DMS 273 treated with DMSO at 0.1 percent for 48 hours (cell line): ENCODE data around the gene SF3B6.
"Not testable (repeated sequence)": the region's sequence is repeated elsewhere in the genome, so short reads cannot be mapped to it uniquely, and the experiment has no call there.

Source experiments
- DNase-seq: peaks from one replicate; lab custom pipeline; 2025; lab: John Stamatoyannopoulos, UW

SF3B6 gene

DNA sequence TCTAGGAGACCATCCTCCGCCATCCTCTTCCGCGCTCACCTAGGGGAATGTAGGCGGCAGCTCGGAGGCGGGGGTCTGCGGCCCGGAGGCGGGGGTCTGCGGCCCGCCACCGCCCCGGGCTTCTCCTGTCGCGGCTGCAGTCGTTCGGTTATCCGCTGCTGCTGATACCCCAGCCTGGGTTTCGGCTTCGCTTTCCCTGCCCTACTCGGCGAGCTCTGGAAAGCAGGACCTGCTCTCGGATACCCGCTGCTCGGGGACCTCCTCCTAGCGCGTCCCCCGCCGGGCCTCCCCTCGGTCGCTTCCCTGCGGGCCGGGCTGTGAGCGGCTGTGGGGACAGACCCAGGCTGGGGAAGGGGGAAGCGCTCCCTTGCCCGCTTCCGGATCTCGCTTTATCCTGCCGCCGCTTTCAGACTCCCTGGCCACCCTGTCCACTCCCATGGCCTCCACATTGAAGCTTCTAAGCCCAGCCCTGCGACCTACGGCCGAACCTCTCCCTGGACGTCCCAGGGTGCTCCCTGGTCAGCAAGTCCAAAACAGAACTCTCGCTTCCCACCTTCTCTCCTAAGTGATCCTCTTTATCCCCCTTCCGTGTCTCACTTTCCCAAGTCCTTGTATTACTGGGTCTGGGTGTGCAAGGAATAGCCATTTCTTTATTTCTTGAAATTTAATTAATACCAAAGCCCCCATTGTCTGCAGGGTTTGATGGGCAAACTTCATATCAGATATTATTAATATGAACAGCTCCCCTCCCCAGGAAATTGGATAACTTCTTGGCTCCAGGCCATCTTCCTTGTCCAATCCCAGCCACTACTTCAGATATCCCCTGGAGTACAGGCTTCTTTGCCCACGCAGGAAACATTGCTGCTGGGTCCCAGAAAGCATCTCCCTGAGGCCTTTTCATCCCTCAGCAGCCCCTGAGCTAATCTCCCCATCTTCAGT lies 25.8 kb downstream of the SF3B6 start:
- DNase-seq, result no peak

DNA sequence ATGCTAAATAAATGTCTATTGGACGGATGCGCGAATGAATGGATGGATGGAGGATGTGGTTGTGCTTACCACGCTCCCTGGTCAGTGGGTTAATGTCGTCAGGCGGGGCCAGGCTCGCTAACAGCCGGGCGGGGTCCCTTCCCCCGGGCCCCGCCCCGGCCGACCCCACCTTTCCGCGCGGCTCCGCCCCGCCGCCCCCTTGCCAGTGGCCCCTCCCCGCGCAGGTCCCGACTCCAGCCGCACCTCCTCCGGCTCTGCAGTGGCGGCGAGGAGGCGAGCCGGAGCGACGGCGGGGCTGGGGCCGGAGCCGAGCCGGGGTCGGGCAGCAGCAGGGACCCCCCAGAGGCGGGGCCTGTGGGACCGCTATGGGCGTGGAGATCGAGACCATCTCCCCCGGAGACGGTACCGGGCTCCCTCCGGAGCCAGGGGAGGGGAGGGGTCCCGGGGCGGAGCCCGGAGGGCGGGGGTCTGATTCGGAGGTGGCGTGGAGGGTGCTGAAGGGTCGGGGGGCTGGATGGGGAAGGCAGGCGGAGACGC lies 26.6 kb downstream of the SF3B6 start, which contains the start of gene FKBP1B:
Gene FKBP1B, plus strand, starts transcription at position 257 of the 537 bp plus-strand sequence. Its CDS starts 109 bp downstream, at position 366.
- DNase-seq, result no peak

DNA sequence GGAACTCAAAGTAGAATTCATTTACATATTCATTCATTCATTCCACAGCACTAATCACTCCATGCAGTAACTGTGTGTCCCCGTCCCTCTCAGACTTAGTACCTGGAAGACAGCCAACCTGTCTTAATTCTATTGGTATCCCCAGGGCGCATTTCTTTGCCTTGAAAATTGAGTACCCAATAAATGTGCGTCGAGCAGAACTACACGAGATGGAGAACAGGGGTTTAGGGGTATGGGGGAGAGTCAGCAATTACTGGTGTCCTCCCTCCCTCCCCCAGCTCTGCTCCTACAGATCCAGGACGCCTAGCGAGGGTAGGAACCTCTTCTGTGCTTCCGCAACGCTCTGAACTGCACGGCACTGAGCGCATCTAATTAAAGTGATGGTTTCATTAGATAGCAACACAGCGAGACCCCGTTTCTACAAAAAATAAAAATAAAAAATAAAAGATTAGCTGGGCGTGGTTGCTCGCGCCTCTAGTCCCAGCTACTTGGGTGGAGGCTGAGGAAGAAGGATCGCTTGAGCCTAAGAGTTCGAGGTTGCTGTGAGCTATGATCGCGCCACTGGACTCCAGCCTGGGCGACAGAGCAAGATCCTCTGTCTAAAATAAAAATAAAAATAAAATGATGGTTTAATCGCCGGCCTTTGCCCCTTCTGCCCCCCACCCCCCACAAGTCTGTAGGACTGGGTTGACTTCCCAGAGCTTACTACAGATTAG lies 27.2 kb downstream of the SF3B6 start:
- DNase-seq, result peak; percentile 10

DNA sequence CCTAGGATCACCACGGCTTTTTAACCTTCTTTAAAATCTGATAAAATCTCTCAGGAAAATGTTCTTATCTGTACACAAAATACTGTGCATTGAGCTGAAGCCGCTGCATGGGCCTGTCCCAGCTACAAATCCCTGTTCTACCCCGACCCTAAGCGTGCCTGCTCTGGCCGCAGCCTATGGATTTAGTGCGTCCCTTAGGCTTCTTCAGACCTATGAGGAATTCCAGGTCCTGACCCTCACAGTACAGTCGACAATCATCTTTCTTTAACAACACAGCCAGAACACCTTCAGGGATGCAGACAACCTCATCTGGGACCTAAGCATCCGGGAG lies 28.5 kb downstream of the SF3B6 start:
- no peak for DNase-seq

DNA sequence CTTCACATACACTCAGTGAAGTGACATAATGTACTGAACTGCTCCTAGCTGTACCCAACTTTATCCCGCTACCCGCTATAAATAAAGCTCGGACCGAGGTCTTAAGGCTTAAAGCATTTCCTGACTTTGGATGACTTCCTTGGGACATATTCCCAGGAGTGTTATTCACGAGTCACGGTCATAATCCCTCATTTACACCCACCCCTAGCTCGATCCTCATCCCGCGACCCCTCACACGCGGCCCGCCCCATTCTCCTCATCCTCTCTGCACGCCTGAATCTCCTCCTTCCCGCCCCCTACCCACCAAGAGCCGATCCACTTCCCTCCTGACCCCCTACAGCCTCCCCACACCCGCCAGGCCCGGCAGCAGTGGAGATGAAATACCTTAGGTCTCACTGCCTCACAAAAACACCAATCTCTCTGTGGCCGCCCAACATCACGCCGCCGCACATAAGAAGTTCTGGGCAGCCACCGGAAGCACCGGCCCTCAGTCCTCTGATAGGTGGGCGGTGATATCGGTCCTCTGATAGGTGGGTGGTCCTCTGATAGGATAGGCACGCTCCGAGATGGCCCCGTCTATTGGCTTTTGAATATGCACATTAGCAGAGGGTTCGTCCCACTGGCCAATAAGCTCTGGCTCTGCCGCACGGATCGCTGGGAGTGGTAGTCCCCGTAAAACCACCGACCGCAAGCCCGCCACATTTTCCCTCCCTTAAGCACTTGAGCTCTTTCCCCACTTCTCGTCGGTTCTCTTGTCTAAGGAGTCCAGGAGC lies 29.0 kb downstream of the SF3B6 start, which contains the start of gene WDCP:
Gene WDCP, minus strand, starts transcription at position 462 of the 773 bp plus-strand sequence. CDS start 7,897 bp downstream, outside the sequence.
- DNase-seq, result peak; percentile 96

DNA sequence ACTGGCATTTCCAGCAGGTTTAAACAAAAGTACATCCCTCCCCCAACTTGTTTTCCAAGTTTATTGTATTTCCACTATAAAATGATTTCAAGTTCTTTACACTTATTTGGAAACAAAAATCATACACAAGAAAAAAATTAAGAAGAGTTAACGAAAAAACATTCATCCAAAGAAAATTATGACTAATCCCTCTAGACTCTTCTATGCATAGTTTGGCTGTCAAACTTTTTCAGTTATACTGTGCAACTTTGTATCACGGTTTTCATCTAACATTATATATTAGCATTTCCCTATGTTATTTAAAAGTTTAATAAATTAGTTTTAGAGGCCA lies 29.6 kb downstream of the SF3B6 start:
- DNase-seq, result no peak

DNA sequence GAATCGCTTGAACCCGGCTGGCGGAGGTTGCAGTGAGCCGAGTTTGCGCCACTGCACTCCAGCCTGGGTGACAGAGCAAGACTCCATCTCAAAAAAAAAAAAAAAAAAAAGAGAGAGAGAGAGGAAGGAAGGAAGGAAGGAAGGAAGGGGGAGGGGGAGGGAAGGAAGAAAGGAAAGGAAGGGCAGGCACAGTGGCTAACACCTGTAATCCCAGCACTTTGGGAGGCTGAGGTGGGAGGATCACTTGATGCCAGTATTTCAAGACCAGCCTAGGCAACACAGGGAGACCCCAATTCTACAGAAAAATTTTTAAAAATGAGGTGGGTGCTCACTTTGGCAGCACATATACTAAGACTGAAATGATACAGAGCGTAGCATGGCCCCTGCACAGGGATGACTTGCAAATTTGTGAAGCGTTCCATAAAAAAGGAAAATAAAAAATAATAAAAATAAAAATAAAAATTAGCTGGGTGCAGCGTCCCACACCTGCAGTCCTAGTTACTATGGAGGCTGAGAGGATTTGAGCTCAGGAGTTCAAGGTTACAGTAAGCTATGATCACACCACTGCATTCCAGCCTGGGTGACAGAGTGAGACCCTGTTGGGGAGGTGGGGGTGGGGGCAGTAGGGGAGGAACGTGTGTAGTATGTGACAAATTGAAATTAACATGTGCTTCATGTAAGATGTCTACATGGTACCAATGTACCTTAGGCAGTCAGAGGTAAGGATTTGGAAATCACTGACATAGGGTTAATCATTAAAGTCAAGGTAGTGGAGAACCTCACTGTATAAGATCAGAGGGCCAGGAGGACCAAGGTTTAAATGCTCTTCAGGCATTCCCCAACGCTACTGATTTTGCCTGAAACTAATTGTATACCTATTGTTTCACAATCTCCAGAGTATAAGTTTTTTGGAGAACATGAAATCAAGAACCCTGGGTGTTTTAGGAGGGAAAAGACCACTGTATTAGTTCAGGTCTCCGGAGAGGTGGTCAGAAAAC lies 30.3 kb downstream of the SF3B6 start:
- no peak for DNase-seq

DNA sequence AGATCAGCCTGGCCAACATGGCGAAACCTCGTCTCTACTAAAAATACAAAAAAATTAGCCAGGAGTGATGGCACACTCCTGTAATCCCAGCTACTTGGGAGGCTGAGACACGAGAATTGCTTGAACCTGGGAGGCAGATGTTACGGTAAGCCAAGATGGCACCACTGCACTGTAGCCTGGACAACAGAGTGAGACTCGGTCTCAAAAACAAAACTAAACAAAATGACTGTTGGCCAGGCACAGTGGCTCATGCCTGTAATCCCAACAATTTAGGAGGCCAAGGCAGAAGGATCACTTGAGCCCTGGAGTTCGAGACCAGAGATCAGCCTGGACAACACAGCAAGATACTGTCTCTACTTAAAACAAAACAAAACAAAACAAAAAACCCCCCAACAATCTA lies 33.0 kb downstream of the SF3B6 start:
- not testable (repeated sequence) for DNase-seq

DNA sequence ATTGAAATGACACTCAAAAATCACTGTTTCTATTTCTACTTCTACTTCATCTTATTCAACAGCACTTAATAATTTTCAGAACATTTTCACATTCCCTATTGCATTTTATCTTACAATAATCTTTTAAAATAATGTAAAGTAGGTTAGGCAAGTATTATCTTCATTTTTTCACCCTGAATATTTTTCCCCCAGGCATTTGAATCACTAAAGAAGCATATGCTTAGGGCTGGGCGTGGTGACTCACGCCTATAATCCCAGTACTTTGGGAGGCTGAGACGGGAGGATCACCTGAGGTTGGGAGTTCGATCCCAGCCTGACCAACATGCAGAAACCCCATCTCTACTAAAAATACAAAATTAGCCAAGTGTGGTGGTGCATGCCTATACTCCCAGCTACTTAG lies 35.6 kb downstream of the SF3B6 start:
- DNase-seq, result no peak

DNA sequence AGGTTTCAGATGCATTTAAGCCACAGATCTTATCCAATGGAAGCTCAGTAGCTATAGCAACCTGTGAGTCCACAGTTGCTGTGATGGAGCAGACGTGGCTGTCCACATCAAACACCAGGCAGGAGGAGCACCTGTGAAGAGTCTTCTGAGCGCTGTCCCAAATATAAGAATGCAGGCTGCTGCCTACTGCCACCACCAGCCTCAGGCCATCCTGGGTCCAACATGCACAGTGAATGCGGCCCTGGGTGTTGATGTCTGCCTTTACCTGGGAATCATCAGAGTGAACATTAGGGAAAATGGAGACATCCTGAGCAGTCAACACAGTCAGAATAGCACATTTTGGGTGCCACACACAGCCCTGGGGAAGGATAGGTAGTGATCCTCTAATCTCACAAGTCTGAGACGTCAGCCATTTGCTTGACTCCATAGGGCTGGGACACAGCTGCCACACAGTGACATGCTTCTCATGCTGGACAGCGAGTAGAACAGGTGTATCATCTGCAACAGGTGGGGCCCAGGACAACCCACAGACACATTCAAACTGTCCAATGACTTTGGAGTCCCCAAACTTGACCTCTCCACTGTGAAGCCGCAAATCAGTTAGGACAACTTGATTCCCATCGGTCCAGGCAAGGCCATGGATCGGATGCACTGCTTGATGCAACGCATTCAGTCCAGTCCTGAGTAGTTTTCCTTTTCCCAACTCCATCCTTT lies 37.2 kb downstream of the SF3B6 start:
- DNase-seq, result no peak

DNA sequence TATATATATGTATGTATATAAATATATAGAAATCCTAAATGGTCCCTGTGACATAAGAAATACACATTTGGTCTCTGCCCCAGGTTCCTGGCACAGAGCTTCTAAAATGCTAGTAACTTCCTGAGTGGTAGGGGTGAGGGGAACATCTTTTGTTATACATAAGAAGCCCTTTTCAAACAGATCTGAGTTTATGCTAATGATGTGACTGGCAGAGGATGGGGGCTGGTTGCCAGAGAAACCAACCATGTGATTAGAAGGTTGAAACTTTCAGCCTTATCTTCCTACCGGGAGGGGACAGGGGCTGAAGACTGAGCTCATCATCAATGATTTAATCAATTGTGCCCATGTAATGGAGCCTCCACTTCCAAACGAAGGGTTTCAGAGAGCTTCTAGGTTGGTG lies 49.9 kb downstream of the SF3B6 start:
- DNase-seq, result no peak

DNA sequence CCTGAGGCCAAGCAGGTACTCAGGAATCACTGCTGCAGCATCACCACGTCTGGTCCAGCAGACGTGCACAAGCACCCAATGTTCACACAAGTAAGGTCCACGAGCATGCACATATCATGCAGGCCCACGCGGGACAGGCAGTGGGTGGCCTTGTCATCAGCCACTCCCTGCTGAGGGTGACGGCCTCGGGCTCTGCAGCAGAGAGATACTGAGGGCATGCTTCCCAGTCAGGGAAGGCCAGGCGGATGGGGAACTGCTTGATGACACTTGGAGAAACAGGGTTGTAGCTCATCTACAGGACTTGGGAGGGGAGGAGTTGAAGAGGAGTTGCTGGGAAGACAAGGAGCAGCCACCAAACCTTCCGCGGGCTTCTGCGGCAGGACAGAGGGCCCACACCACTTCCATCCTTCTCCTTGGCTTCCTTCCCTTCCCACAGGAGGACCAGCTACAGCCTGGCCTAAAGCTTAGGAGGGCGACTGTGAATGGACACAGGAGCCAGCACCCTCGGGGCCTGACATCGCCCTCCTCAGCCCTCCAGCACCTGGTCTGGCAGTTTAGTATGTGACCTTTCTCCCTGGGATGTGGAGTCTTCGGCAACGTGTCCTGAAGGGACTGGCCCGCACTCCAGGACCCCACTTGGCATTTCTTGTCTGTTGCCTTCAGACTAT lies 51.0 kb downstream of the SF3B6 start:
- DNase-seq, result no peak

DNA sequence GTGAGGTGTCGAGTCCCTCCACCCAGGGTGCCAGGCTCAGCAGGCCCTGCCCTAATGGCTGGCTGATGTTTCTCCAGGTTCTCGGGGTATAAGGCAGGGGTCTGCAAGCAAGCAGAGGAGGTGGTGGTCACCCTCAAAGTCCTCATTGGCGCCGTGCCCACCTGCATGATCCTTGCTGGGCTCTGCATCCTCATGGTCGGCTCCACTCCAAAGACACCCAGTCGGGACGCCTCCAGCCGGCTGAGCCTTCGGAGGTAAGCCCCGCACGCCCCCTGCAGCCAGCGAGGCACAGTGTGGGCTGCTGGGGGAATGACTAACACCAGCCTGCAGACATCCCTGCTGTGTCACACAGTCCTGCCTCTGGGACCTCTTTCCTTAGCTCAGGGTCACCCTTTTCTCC lies 52.1 kb downstream of the SF3B6 start:
- DNase-seq, result no peak

DNA sequence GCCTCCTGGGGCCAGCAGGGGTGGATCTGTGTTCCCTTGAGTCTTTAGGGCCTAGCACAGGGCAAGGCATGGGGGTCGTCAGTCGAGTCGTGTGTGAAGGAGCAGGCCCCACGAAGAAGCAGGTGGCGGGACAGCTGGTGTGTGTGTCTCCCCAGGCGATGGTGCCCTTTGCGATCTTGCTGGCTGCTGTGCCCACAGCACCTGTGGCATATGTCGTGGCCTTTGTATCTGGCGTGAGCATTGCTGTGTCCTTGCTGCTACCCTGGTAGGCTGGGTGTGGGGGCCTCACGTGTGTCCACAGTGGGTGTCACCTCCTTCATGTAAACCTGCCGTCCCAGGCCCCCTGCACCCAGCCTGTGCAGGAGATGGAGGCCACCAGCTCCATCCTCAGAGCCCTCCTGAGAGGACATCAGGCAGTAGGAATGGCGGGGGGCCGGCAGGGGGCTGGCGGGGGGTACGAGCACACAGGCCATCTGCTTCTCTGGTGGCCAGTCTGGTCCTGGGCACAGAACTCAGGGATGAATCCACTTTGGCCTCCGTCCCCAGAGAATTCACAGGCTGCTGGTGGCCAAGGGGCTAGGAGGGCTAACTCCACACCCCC lies 53.1 kb downstream of the SF3B6 start:
- DNase-seq, result no peak

DNA sequence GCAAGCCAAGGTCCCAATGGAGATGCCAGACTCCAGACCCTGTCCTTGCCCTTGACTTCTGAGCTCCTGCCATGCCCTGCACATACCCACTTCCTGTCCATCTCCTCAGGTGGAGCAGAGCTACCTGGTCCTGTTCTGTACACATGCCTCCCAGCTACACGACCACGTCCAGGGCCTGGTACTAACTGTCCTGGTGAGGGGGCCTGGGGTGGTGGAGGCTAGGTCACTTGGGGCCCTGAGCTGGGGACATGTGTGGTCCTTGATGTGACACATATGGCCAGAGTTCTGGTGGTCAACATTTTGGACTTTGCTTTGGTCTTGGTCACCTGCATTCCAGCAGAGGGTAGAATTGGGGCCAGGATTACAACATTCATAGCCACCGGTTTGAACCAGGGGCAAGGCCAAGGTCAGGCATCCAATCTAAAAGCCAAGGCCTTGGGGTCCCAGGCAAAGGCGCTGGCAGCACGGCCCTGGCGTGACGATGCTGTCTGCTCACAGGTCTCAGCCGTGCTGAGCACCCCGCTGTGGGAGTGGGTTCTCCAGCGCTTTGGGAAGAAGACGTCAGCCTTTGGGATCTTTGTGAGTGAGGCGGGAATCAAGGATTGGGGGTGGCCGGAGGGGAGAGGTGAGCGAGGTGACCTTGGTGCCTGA lies 53.7 kb downstream of the SF3B6 start:
- no peak for DNase-seq

DNA sequence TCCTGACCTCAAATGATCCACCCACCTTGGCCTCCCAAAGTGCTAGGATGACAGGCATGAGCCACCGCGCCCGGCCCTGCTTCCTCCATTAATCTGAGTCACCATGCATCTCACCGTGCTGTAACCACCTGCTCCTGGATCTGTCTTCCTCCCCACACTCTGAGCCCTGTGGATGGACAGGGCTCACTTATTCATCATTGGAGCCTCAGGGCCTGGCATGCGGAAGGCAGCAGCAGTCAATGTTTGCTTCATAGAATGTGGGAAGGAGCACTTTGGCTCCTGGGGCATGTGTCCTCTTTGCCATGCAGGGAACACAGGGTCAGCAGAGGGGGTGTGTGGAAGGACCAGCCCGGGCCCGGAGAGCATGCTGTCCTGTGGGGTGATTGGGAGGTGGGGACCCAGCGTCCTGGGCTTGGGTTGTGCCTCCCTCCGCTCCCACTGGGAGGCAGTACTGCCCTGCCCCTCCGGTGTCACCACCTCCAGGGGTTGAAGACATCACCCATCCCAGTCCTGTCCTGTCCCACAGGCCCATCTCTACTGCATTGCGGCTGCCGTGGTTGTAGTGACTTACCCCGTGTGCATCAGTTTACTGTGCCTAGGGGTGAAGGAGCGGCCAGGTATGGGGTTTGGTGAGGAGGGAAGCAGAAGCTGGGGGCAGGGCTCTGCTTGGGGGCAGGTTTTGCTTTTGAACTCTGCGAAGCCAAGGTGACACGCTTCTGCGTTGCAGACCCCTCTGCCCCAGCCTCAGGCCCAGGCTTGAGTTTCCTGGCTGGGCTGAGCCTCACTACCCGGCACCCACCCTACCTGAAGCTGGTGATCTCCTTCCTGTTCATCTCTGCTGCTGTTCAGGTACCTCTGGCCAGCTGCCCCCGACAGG lies 54.8 kb downstream of the SF3B6 start:
- no peak for DNase-seq

DNA sequence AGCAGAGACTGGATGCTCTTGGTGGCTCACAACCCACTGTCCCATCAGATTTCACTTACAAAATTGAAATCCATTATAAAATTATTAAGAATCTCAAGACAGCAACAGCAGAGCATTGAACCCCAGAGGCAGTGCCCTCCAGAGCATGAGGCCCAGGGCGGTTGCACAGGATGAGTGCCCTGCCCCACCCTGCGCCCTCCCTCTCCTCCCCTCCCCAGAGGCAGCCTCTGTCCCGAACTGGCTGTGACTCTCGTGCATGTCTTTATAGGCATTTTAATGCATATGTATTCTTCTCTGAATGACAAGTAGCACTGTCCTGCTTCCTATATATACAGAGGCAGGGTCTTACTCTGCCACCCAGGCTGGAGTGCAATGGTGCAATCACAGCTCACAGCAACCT lies 55.9 kb downstream of the SF3B6 start:
- no peak for DNase-seq

DNA sequence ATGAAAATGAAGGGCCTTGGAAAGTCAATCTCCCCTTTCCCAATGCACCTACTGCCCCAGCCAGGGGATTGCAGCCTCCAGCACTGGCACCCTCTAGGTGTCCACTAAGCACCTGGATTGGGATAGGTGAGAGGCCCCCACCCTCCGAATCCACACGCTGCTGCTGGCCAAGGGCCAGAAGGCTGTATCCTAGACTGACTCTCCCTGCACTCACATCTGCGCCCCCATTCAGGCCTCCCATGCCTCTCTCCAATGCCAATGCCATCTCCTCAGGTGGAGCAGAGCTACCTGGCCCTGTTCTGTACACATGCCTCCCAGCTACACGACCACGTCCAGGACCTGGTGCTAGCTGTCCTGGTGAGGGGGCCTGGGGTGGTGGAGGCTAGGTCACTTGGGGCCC lies 56.4 kb downstream of the SF3B6 start:
- DNase-seq, result no peak
